ENCODE measurements around the gene CRELD1.

The CRELD1 gene

GRCh38 chr3:9955611-9956352, 22.1 kb downstream of the CRELD1 start:
- no peak for DNase-seq (ENCODE audit: low read depth in 2 of 2)

DNA sequence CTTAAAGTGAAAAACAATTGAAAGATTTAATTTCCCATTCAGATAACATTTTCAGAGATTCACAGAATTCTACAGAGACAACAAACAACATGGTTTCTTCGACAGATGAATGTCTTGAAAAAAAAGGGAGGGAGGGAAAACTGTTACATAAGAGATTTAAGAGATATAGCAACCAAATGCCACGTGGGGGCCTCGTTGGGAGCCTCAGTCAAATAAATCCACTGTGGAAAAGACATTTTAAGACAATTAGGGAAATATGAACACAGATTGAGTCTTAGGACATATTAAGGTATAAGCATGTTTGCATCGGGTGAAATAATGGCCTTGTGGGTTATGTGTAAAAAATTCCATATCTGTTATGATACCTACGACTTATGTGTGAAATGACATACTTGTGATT, 23.6 kb downstream of the CRELD1 start:
- DNase-seq (ENCODE audit: low read depth in 2 of 2): no peak

DNA sequence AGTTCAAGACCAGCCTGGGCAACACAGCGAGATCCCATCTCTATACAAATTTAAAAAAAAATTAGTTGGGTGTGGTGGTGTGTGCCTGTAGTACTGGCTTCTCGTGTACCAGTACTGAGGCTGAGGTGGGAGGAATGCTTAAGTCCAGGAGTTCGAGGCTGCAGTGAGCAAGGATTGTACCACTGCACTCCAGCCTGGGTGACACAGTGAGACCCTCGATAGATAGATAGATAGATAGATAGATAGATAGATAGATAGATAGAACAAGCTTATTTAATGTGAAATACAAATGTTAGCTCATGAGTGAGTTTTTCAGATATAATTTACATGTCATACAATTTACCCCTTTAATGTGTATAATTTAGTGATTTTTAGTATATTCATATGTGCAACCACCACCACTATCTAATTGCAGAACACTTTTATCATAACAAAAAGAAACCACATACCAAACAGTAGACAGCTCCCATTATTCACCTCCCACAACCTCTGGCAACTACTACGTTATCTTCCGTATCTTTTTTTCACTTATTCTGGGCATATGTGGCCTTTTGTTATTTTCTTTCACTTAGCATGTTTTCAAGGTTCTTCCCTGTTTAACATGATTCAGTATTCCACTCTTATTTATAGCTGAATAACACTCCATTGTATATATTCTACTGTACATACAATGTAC, 31.7 kb downstream of the CRELD1 start:
- DNase-seq (ENCODE audit: low read depth in 2 of 2): no peak

- DNase-seq (ENCODE audit: low read depth in 2 of 2): no peak
Observed at GRCh38 chr3:9966841-9967240, 33.2 kb downstream of the CRELD1 start.

GRCh38 chr3:9969632-9970019, 36.0 kb downstream of the CRELD1 start:
- no peak for DNase-seq (ENCODE audit: low read depth in 2 of 2)

DNA sequence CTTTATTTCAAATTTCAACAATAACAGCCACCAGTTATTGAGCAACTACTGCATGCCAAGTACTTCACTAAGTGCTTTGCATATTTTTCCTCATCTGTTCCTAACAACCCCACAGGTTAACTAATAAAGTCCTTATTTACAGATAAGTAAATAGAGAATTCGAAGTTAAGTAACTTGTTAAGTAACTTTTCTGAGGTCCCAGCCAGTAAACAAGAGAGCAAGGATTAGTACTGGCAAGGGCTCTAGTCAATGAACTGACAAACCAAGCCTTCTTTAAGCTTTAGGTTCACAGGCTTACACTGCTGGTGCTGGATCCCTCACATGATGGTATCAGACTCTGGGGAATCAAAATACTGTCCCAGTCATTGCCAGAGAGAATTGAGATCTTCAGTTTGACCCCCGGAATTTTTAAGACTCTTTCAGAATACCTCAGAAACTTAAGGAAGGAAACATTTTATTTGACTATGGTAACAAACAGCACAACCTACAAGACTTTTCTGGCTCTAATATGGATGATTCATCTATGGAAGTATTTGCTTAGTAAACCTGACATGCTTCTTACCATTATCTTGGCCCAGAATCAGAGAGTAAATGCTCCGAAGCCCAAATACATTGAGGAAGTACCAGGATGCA, 36.5 kb downstream of the CRELD1 start:
- DNase-seq (ENCODE audit: low read depth in 2 of 2): no peak

DNA sequence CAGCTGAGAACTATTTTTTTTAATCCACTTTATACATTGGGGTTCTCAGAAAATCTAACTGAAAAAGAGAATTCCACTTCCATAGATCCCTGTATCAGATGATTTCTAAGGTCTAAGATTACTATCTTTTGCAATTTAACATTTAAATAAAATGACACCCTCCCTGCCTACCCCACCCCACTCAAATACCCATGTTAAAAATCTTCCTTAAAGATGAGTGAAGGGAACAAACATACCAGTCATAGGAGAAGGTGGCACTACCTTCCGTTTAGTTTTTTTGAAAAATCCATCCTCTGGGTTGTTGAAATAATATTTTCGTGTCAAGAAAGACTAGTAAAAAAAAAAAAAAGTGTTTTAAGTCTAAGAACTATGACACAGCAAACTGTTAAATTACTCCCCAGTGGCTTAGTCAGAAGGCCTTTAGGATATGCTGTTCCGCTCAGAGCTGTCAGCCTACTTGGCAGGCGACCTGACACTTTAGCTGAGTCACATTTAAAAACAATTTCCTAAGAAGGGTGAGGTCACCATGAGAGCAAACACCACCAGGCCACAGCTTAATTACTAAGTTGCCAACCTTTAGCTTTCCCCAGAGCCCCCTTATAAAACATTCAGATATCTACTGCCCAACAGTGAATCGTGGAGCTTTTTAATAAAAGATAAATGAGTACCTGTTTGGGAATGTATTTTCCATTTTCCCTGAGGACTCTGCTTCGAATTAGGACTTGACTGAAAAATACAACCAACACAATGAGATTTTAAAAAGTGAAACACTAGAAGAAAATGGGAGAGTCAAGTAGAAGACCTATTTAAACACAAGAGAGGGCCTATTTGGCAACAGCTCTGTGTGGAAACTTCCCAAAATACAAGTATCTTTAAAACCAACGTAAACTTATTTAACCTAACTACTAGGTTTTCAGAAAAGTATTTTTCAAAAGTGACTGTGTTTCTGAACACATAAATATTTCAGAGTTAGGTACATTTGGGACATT, 43.4 kb downstream of the CRELD1 start:
- DNase-seq (ENCODE audit: low read depth in 2 of 2): peak; percentile 9 to 44

GRCh38 chr3:9978710-9979305, 45.2 kb downstream of the CRELD1 start:
- no peak for DNase-seq (ENCODE audit: low read depth in 2 of 2)

DNA sequence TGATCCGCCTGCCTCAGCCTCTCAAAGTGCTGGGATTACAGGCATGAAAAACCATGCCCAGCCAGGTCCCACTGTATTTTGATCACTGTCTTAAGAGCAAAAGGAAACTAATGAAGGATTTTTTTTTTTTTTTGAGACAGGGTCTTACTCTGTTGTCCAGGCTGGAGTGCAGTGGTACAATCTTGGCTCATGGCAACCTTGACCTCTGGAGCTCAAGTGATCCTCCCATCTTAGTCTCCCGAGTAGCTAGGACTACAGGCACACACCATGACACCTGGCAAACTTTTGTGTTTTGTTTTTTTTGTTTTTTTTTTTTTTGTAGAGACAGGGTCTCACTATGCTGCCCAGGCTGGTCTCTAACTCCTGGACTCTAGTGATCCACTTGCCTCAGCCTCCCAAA, 46.6 kb downstream of the CRELD1 start:
- no peak for DNase-seq (ENCODE audit: low read depth in 2 of 2)

DNA sequence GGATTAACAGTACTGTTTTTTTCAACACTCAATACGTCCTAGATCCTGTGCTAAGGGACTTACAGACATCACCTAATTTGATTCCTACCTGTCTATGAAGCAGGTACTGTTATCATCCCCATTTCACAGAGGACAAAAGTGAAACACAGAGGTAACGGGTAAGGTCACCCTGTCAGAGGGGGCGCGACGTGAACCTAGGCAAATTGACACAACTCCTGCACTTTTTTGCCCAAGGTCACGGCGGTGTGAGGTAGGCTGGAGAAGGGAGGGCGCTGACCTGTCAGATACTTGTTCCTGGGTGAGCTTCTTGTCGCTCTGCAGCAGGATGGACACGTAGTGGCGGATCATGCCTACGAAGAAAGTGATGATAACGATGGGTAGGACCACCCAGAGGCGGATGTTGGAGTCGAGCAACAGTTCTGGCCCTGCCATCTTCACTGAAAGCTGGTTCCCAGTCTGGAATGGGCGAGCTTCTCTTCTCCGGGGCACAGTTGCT, 52.6 kb downstream of the CRELD1 start:
- no peak for DNase-seq (ENCODE audit: low read depth in 2 of 2)

- no peak for DNase-seq (ENCODE audit: low read depth in 2 of 2)
Observed at GRCh38 chr3:9994086-9994844, 60.6 kb downstream of the CRELD1 start.
